Left lobe of liver (tissue), 2 donors: ENCODE data around the gene ZFY. TPM values are rescaled to one million over a fixed set of nuclear protein-coding genes. Genes with fewer than 3 reads are reported as not detected.

ENCODE experiments used
- ATAC-seq: fragments of 200-7000 bp; cut with Tn5 transposase; one replicate; pipeline ENCODE4 v1.9.1; 2020; ENCODE audit warnings: mild to moderate bottlenecking, moderate library complexity
- DNase-seq: peaks from one replicate; pipeline ENCODE4 v3.0.0-alpha.2; 2020; ENCODE audit warnings: low spot score
- total RNA-seq: library from RNA; stranded (reverse); gene quantifications from one replicate; pipeline ENCODE4 v1.2.1, GENCODE V29; 2021
- donor health status: DM: no; HTN: no; CAD: no; lungs with moderate emphysema.
- donor health status: DM: no; HTN: yes; CAD: no.

ZFY gene
- 7.8 TPM for total RNA-seq

GRCh38 chrY:2934861-2935715, at the start of gene ZFY:
Gene ZFY, plus strand, starts transcription at chrY:2935381. Its CDS starts 18,556 bp downstream, at chrY:2953937.
- ATAC-seq (peak; percentile 76), DNase-seq (peak; percentile 71)

- no peak for DNase-seq
These were observed 49.3 kb upstream of the ZFY start for GRCh38 chrY:2885880-2886279.

GRCh38 chrY:2887386-2887785, 47.8 kb upstream of the ZFY start:
- no peak for DNase-seq
- no peak for ATAC-seq

More at GRCh38 chrY:2885880-2886279, 49.3 kb upstream of the ZFY start:
- ATAC-seq: no peak

- DNase-seq: no peak
- no peak for ATAC-seq
These were observed 47.2 kb upstream of the ZFY start for GRCh38 chrY:2887955-2888354.

GRCh38 chrY:2893471-2893870, 41.7 kb upstream of the ZFY start:
- ATAC-seq: no peak
- DNase-seq: no peak

GRCh38 chrY:2896050-2896449, 39.1 kb upstream of the ZFY start:
- ATAC-seq: no peak
- no peak for DNase-seq

GRCh38 chrY:2907356-2907755, 27.8 kb upstream of the ZFY start:
- no peak for ATAC-seq
- no peak for DNase-seq

- DNase-seq (no peak), ATAC-seq (peak; percentile 80)
These were observed 21.9 kb upstream of the ZFY start for GRCh38 chrY:2913066-2913815.

GRCh38 chrY:2934078-2934477, 1.1 kb upstream of the ZFY start:
- ATAC-seq (peak; percentile 18), DNase-seq (no peak)

- ATAC-seq (peak; percentile 85), DNase-seq (peak; percentile 87)
These were observed 695 bp downstream of the ZFY start for GRCh38 chrY:2935716-2936435.

- no peak for ATAC-seq
- no peak for DNase-seq
These were observed 1.2 kb downstream of the ZFY start for GRCh38 chrY:2936436-2936750.

- no peak for DNase-seq
- no peak for ATAC-seq
These were observed 2.0 kb downstream of the ZFY start for GRCh38 chrY:2937149-2937548.

GRCh38 chrY:2949590-2950252, 14.5 kb downstream of the ZFY start:
- ATAC-seq: no peak
- DNase-seq: no peak

- ATAC-seq: no peak
- no peak for DNase-seq
These were observed 15.5 kb downstream of the ZFY start for GRCh38 chrY:2950655-2951054.

GRCh38 chrY:2952912-2953311, 17.7 kb downstream of the ZFY start:
- ATAC-seq: peak; percentile 81
- DNase-seq: no peak

GRCh38 chrY:2954735-2955134, 19.6 kb downstream of the ZFY start:
- no peak for DNase-seq
- ATAC-seq: no peak

- ATAC-seq (no peak), DNase-seq (no peak)
These were observed 20.4 kb downstream of the ZFY start for GRCh38 chrY:2955561-2955960.

- DNase-seq (no peak), ATAC-seq (no peak)
These were observed 26.9 kb downstream of the ZFY start for GRCh38 chrY:2962061-2962460.

- ATAC-seq: no peak
These were observed 29.6 kb downstream of the ZFY start for GRCh38 chrY:2964814-2965213.

GRCh38 chrY:2965629-2966028, 30.4 kb downstream of the ZFY start:
- DNase-seq (no peak), ATAC-seq (no peak)

More at GRCh38 chrY:2964814-2965213, 29.6 kb downstream of the ZFY start:
- DNase-seq: no peak

- no peak for DNase-seq
- peak; percentile 46 for ATAC-seq
These were observed 34.4 kb downstream of the ZFY start for GRCh38 chrY:2969561-2969960.
